MM.1S (cell line): ENCODE measurements around the gene RWDD3.

Experiments used
- DNase-seq: peaks from one replicate; pipeline ENCODE4 v3.0.0-alpha.2; 2015
- H2AFZ ChIP-seq: fragments of 300-600 bp; sonication (generic); 2 replicates; pipeline ENCODE4 v1.6.0; 2016; ENCODE audit warnings: antibody characterized with exemption, low read length
- H3F3A ChIP-seq: fragments of 300-600 bp; sonication (generic); 2 replicates; pipeline ENCODE4 v1.6.1; 2016; ENCODE audit warnings: mild to moderate bottlenecking, antibody characterized with exemption, low read length, moderate library complexity, mixed read lengths; ENCODE audit not compliant: insufficient read depth
- H3K27ac ChIP-seq: fragments of 300-600 bp; sonication (generic); 2 replicates; pipeline ENCODE4 v1.5.1; 2016; ENCODE audit warnings: mild to moderate bottlenecking, low read length
- H3K27me3 ChIP-seq: fragments of 300-600 bp; sonication (generic); replicated peaks from 2 replicates; pipeline ENCODE4 v1.6.0; 2016; ENCODE audit warnings: low read length; ENCODE audit not compliant: insufficient read depth
- H3K36me3 ChIP-seq: fragments of 300-600 bp; sonication (generic); replicated peaks from 2 replicates; pipeline ENCODE4 v1.6.1; 2016; ENCODE audit warnings: mild to moderate bottlenecking, low read length, mixed read lengths; ENCODE audit not compliant: insufficient read depth
- H3K4me1 ChIP-seq: fragments of 300-600 bp; sonication (generic); 2 replicates; pipeline ENCODE4 v1.6.1; 2016; ENCODE audit warnings: low read length, mixed read lengths
- H3K4me2 ChIP-seq: fragments of 300-600 bp; sonication (generic); 2 replicates; pipeline ENCODE4 v1.6.0; 2016; ENCODE audit warnings: low read depth, low read length
- H3K4me3 ChIP-seq: fragments of 300-600 bp; sonication (generic); 2 replicates; pipeline ENCODE4 v1.5.1; 2016; ENCODE audit warnings: low read length, mixed read lengths
- H3K79me2 ChIP-seq: fragments of 300-600 bp; sonication (generic); 2 replicates; pipeline ENCODE4 v1.6.1; 2016; ENCODE audit warnings: mixed run types, low read length, mixed read lengths
- H3K9ac ChIP-seq: fragments of 300-600 bp; sonication (generic); 2 replicates; pipeline ENCODE4 v1.6.1; 2016; ENCODE audit warnings: low read length, mixed read lengths
- H3K9me2 ChIP-seq: fragments of 300-600 bp; sonication (generic); replicated peaks from 2 replicates; pipeline ENCODE4 v1.6.1; 2016; ENCODE audit warnings: mild to moderate bottlenecking, low read length, mixed read lengths; ENCODE audit not compliant: insufficient read depth
- H3K9me3 ChIP-seq: fragments of 300-600 bp; sonication (generic); replicated peaks from 2 replicates; pipeline ENCODE4 v1.6.1; 2016; ENCODE audit warnings: mild to moderate bottlenecking, low read length, mixed read lengths; ENCODE audit not compliant: insufficient read depth
- H4K20me1 ChIP-seq: fragments of 300-600 bp; sonication (generic); 2 replicates; pipeline ENCODE4 v1.6.1; 2016; ENCODE audit warnings: mild to moderate bottlenecking, low read length, moderate library complexity, mixed read lengths; ENCODE audit not compliant: insufficient read depth
- CTCF ChIP-seq: fragments of 300-600 bp; sonication (generic); IDR thresholded peaks from 2 replicates; pipeline ENCODE4 v1.5.1; 2016; ENCODE audit warnings: antibody characterized with exemption, low read length, mixed read lengths
- EZH2 ChIP-seq: fragments of 300-600 bp; sonication (generic); optimal IDR thresholded peaks from 2 replicates; pipeline ENCODE3; 2017; ENCODE audit warnings: low read depth, mild to moderate bottlenecking, antibody characterized with exemption, low read length, mixed read lengths
- EZH2phosphoT487 ChIP-seq: fragments of 300-600 bp; sonication (generic); IDR thresholded peaks from 2 replicates; pipeline ENCODE4 v1.6.1; 2018; ENCODE audit warnings: antibody characterized with exemption, low read length

Gene RWDD3

GRCh38 chr1:95233319-95233736 is 682 bp upstream of the RWDD3 start:
- H3K9ac ChIP-seq: peak overlapping the region; percentile 29; the same call in 1 of the 2 replicates
- no peak for DNase-seq

GRCh38 chr1:95236784-95237575 is 3.0 kb downstream of the RWDD3 start:
- DNase-seq: no peak
- Histone ChIP-seq H4K20me1 (no peaks in the 10 kb centered on the region), H2AFZ (no peak overlapping the region), H3K9ac (no peak overlapping the region), H3K9me3 (no peaks in the 10 kb centered on the region), H3K27ac (no peak overlapping the region), H3K36me3 (no peaks in the 10 kb centered on the region), H3K79me2 (no peaks in the 10 kb centered on the region), H3F3A (no peaks in the 10 kb centered on the region), H3K27me3 (no peaks in the 10 kb centered on the region), H3K9me2 (no peaks in the 10 kb centered on the region), H3K4me1 (no peaks in the 10 kb centered on the region), H3K4me2 (no peak overlapping the region), H3K4me3 (no peak overlapping the region)
- TF ChIP-seq CTCF: no peak
- TF ChIP-seq EZH2: no peak
- no peak for TF ChIP-seq EZH2phosphoT487

More at GRCh38 chr1:95233319-95233736, 682 bp upstream of the RWDD3 start:
- Histone ChIP-seq H3K9me3 (no peaks in the 10 kb centered on the region), H3K27me3 (no peaks in the 10 kb centered on the region), H3F3A (no peaks in the 10 kb centered on the region), H3K4me3 (peak overlapping the region; percentile 67), H3K9me2 (no peaks in the 10 kb centered on the region), H3K79me2 (no peaks in the 10 kb centered on the region), H3K36me3 (no peaks in the 10 kb centered on the region), H3K4me2 (peak overlapping the region; percentile 69), H3K4me1 (no peaks in the 10 kb centered on the region), H4K20me1 (no peaks in the 10 kb centered on the region), H2AFZ (peak overlapping the region; percentile 92), H3K27ac (no peak overlapping the region)
- TF ChIP-seq CTCF (no peak), EZH2 (no peak)

- H3K9me3 ChIP-seq: no peaks in the 10 kb centered on the region
- H3K4me3 ChIP-seq: no peak overlapping the region
- no peaks in the 10 kb centered on the region for H3K79me2 ChIP-seq
- H3K9me2 ChIP-seq: no peaks in the 10 kb centered on the region
- H2AFZ ChIP-seq: no peak overlapping the region
- H3K27ac ChIP-seq: no peak overlapping the region
- TF ChIP-seq CTCF: no peak
- TF ChIP-seq EZH2phosphoT487: no peak
- no peak for TF ChIP-seq EZH2
- DNase-seq: no peak
- no peaks in the 10 kb centered on the region for H3K36me3 ChIP-seq
- no peaks in the 10 kb centered on the region for H3K27me3 ChIP-seq
- no peaks in the 10 kb centered on the region for H4K20me1 ChIP-seq
- H3K4me1 ChIP-seq: no peaks in the 10 kb centered on the region
- no peak overlapping the region for H3K4me2 ChIP-seq
- H3F3A ChIP-seq: no peaks in the 10 kb centered on the region
- H3K9ac ChIP-seq: no peak overlapping the region
These were observed 4.1 kb downstream of the RWDD3 start for GRCh38 chr1:95237981-95238703.
